B cell (primary cell): Measurements from ENCODE around the gene TRABD2B. TPM values are rescaled to one million over a fixed set of nuclear protein-coding genes. Genes with fewer than 3 reads are reported as not detected.

Experiments
- ATAC-seq: fragments of 200-7000 bp; cut with Tn5 transposase; one replicate; pipeline ENCODE4 v1.10.0; 2021; ENCODE audit warnings: low read depth, mild to moderate bottlenecking, moderate number of reproducible peaks, moderate library complexity
- CTCF ChIA-PET: fragments of 350-600 bp; sonication (Branson Sonifier 250); formaldehyde crosslinking; loops from one replicate; lab custom pipeline; 2021; ENCODE audit warnings: antibody characterized with exemption, inconsistent platforms; lab: Charles Lee
- POLR2A ChIA-PET: fragments of 350-600 bp; sonication (Branson Sonifier 250); formaldehyde crosslinking; loops from one replicate; lab custom pipeline; 2021; ENCODE audit warnings: antibody characterized with exemption; lab: Charles Lee
- DNase-seq: peaks from one replicate; pipeline ENCODE4 v3.0.0; 2013
- H2AFZ ChIP-seq: 2 replicates; pipeline ENCODE4 v1.6.1; 2012; ENCODE audit warnings: mild to moderate bottlenecking, low read depth, low read length; ENCODE audit not compliant: insufficient read depth, poor library complexity, severe bottlenecking
- H3K27ac ChIP-seq, 2 donors: 1 replicate in 1 of 2; 2 replicates in 1 of 2; pipeline ENCODE4 v1.5.1; 2012 to 2013; ENCODE audit warnings: low read length in 2 of 2, mild to moderate bottlenecking in 2 of 2, moderate library complexity in 1 of 2
- H3K27me3 ChIP-seq, 4 experiments: fragments of 200-600 bp in 1 of 4; sonication (generic) in 1 of 4; replicated peaks in 1 of 4; 1 replicate in 2 of 4; 2 replicates in 2 of 4; pipeline versions ENCODE4 v1.6.1 to v1.7.0; 2013 to 2016; ENCODE audit warnings: low read length in 3 of 4, mild to moderate bottlenecking in 2 of 4, mixed read lengths in 1 of 4, moderate library complexity in 1 of 4; ENCODE audit not compliant: insufficient read depth in 4 of 4, control insufficient read depth in 3 of 4; ENCODE audit errors: control extremely low read depth in 1 of 4
- H3K36me3 ChIP-seq, 2 experiments: replicated peaks in 1 of 2; 1 replicate in 1 of 2; 2 replicates in 1 of 2; pipeline versions ENCODE4 v1.6.1 to v1.7.1; 2013; ENCODE audit warnings: low read length in 1 of 2; ENCODE audit not compliant: insufficient read depth in 2 of 2, control insufficient read depth in 1 of 2; ENCODE audit errors: control extremely low read depth in 1 of 2, extremely low read depth in 1 of 2
- H3K4me1 ChIP-seq, 2 donors: fragments of 200-600 bp in 1 of 2; sonication (generic) in 1 of 2; 1 replicate in 1 of 2; 2 replicates in 1 of 2; pipeline versions ENCODE4 v1.5.1 to v1.6.1; 2013 to 2017; ENCODE audit warnings: low read length in 2 of 2; ENCODE audit not compliant: control insufficient read depth in 2 of 2, insufficient read depth in 2 of 2
- H3K4me2 ChIP-seq: replicated peaks from 2 replicates; pipeline ENCODE3; 2012; ENCODE audit warnings: mild to moderate bottlenecking, low read depth, low read length; ENCODE audit not compliant: poor library complexity, severe bottlenecking
- H3K4me3 ChIP-seq, 5 experiments: fragments of 200-600 bp in 1 of 5; sonication (generic) in 1 of 5; 1 replicate in 3 of 5; 2 replicates in 2 of 5; pipeline versions ENCODE4 v1.5.1 to v1.7.0; 2011 to 2016; ENCODE audit warnings: low read length in 4 of 5, mild to moderate bottlenecking in 4 of 5, low read depth in 2 of 5, control low read depth in 1 of 5, moderate library complexity in 1 of 5; ENCODE audit not compliant: insufficient read depth in 1 of 5; ENCODE audit errors: control extremely low read depth in 1 of 5, extremely low read depth in 1 of 5
- H3K79me2 ChIP-seq: fragments of 200-600 bp; sonication (generic); one replicate; pipeline ENCODE4 v1.6.0; 2016; ENCODE audit warnings: low read length; ENCODE audit not compliant: control insufficient read depth, insufficient read depth
- H3K9ac ChIP-seq: fragments of 200-600 bp; sonication (generic); 2 replicates; pipeline ENCODE4 v1.6.1; 2017; ENCODE audit warnings: mild to moderate bottlenecking, low read length, moderate library complexity
- H3K9me3 ChIP-seq, 3 donors: one replicate each; pipeline versions ENCODE4 v1.6.1 to v1.7.1; 2013; ENCODE audit warnings: low read length in 2 of 3; ENCODE audit not compliant: control insufficient read depth in 2 of 3, insufficient read depth in 1 of 3; ENCODE audit errors: control extremely low read depth in 1 of 3
- H4K20me1 ChIP-seq: 2 replicates; pipeline ENCODE4 v1.6.0; 2012; ENCODE audit warnings: mild to moderate bottlenecking, low read length; ENCODE audit not compliant: insufficient read depth, control insufficient read depth, poor library complexity, severe bottlenecking
- H3K27ac Mint-ChIP-seq: one replicate; pipeline ENCODE4 v1.8.0; 2021; ENCODE audit warnings: mixed read lengths
- H3K27me3 Mint-ChIP-seq: one replicate; pipeline ENCODE4 v1.8.0; 2021; ENCODE audit warnings: mixed read lengths
- H3K4me1 Mint-ChIP-seq: one replicate; pipeline ENCODE4 v1.8.0; 2021; ENCODE audit warnings: mixed read lengths
- H3K4me3 Mint-ChIP-seq: one replicate; pipeline ENCODE4 v1.8.0; 2021; ENCODE audit warnings: mixed read lengths
- H3K9me3 Mint-ChIP-seq: one replicate; pipeline ENCODE4 v1.8.0; 2022; ENCODE audit warnings: mixed read lengths; ENCODE audit not compliant: insufficient read depth
- CTCF ChIP-seq: fragments of 200-600 bp; IDR thresholded peaks from one replicate; pipeline ENCODE4 v1.8.0; 2022; ENCODE audit warnings: antibody characterized with exemption, mild to moderate bottlenecking
- EZH2 ChIP-seq: IDR thresholded peaks from 2 replicates; pipeline ENCODE4 v1.6.1; 2012; ENCODE audit warnings: borderline replicate concordance, low read depth, mild to moderate bottlenecking, moderate library complexity, low read length; ENCODE audit not compliant: insufficient read depth, poor library complexity, severe bottlenecking
- WGBS: methylation state at CpG from one replicate; pipeline ENCODE4 v1.1.5; 2013; ENCODE audit warnings: missing lambda C conversion rate; ENCODE audit not compliant: insufficient coverage; 5-methylcytosine and 5-hydroxymethylcytosine counted together
- intact Hi-C: fragments of 100-400 bp; cut with micrococcal nuclease; formaldehyde crosslinking; loops from one replicate; pipeline ENCODE4 v1.10.0; 2022
- polyA plus RNA-seq: library from polyadenylated mRNA; depleted of rRNA; stranded (reverse); fragments of >200 nt; gene quantifications from 2 replicates; pipeline ENCODE4 v1.2.3, GENCODE V29; 2012
- total RNA-seq, 2 donors: library from RNA; stranded (reverse); fragments of 120-200 nt in 1 of 2; gene quantifications; 1 replicate in 1 of 2; 2 replicates in 1 of 2; pipeline versions ENCODE4 v1.2.3 to v1.2.4, GENCODE V29; 2013 to 2022

TRABD2B gene
- total and polyA plus RNA-seq, 2 donors (not counting 1 experiment from before 2014, with no cell fraction given): not detected

- no peaks in the 10 kb centered on the region for H3K79me2 ChIP-seq
- ATAC-seq (no peak), DNase-seq (no peak)
- intact Hi-C loops: no loop called here
- peaks cover 25% of the 10 kb centered on the region for H3K27me3 Mint-ChIP-seq
- no peaks in the 10 kb centered on the region for H3K36me3 ChIP-seq
- peaks cover 0 to 5% (median 2%) of the 10 kb centered on the region in 4 experiments for H3K27me3 ChIP-seq
- no CpG with 5 or more reads among the region's 3 CpGs for WGBS
- no peak overlapping the region for H3K9ac ChIP-seq
- H3K4me1 Mint-ChIP-seq: no peaks in the 10 kb centered on the region
- no peaks in the 10 kb centered on the region for H3K9me3 Mint-ChIP-seq
- no peak overlapping the region for H3K4me2 ChIP-seq
- no peak overlapping the region for H3K4me3 Mint-ChIP-seq
- no peak overlapping the region for H2AFZ ChIP-seq
- H3K4me1 ChIP-seq: no peaks in the 10 kb centered on the region
- TF ChIP-seq EZH2: no peak
- H3K9me3 ChIP-seq: peaks cover 0 to 15% (median 0%) of the 10 kb centered on the region in 3 donors
- no peak overlapping the region for H3K27ac Mint-ChIP-seq
- no peak overlapping the region for H3K4me3 ChIP-seq
- POLR2A ChIA-PET: no interaction called here
- no peak overlapping the region for H3K27ac ChIP-seq
- CTCF ChIA-PET: interaction anchor here (1.4 kb wide), 1 partner anchor 9 kb away, joined by 3 read pairs; no protein-coding TSS in a partner anchor
- H4K20me1 ChIP-seq: no peaks in the 10 kb centered on the region
Observed at GRCh38 chr1:47953661-47954060, 43.5 kb downstream of the TRABD2B start.

DNA sequence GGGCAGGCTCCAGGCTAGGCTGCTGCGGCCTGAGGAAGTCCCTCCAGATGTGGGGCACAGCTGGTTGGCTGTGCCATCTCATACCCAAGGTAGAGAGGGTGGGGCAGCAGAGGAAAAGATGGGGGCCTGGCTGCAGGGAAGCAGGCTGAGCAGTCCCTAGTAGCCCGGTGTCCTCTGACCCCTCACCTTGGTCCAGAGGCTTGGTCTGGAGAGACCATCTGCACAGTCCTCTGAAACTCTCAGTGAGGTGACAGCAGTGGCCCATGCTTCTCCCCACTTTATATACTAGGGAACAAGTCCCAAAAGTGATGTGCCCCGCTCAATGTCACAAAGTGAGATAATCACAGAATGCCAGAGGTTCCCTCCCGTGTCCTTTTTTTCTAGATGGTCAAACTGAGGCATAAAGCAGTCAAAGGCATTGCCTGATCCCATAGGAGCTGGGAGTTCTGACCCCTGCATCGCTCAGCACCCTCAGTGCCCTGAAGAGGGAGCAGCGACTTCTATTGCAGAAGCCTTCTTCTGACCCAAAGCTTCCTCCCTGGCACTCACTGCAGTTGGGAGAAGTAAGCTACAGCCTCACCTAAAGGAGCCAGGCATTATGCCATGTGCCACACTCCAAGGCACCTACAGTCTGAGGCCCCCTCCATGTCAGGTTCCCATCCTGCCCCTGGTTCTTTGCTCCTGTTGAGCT is 45.5 kb downstream of the TRABD2B start:
- Histone ChIP-seq H3K4me3 (no peak overlapping the region), H4K20me1 (no peaks in the 10 kb centered on the region), H3K27ac (no peak overlapping the region), H3K9ac (no peak overlapping the region), H3K4me2 (no peak overlapping the region), H2AFZ (no peak overlapping the region), H3K36me3 (no peaks in the 10 kb centered on the region), H3K79me2 (no peaks in the 10 kb centered on the region), H3K4me1 (no peaks in the 10 kb centered on the region), H3K9me3 (peaks cover 0 to 15% (median 0%) of the 10 kb centered on the region in 3 donors), H3K27me3 (peaks cover 0 to 5% (median 2%) of the 10 kb centered on the region in 4 experiments)
- Mint-ChIP-seq H3K4me1 (no peaks in the 10 kb centered on the region), H3K4me3 (no peak overlapping the region), H3K9me3 (no peaks in the 10 kb centered on the region), H3K27ac (no peak overlapping the region), H3K27me3 (peaks cover 24% of the 10 kb centered on the region)
- 86% methylated on average over 5 of the region's 6 CpGs for WGBS
- DNase-seq (no peak), ATAC-seq (no peak)
- ChIA-PET CTCF (no interaction called here), POLR2A (no interaction called here)
- intact Hi-C loops: no loop called here
- no peak for TF ChIP-seq CTCF
- no peak for TF ChIP-seq EZH2
